ENCODE results near the gene MAP3K14.
"Not testable (repeated sequence)": the region's sequence is repeated elsewhere in the genome, so short reads cannot be mapped to it uniquely, and the experiment has no call there.

Gene MAP3K14

GRCh38 chr17:45345246-45345553 is 28.4 kb upstream of the MAP3K14 start:
- no peak for DNase-seq (ENCODE audit: extremely low read depth, low read depth)
- no peak for TF ChIP-seq CTCF (IDR thresholded peaks at IDR 0.05; ENCODE audit: low read depth, low read length)

- not testable (repeated sequence) for DNase-seq (ENCODE audit: extremely low read depth, low read depth)
Observed at GRCh38 chr17:45343967-45344664, 27.3 kb upstream of the MAP3K14 start.

- TF ChIP-seq CTCF (IDR thresholded peaks at IDR 0.05; ENCODE audit: low read depth, low read length): no peak
- DNase-seq (ENCODE audit: extremely low read depth, low read depth): no peak
Observed at GRCh38 chr17:45342871-45343526, 26.2 kb upstream of the MAP3K14 start.

- TF ChIP-seq CTCF (IDR thresholded peaks at IDR 0.05; ENCODE audit: low read depth, low read length): no peak
- DNase-seq (ENCODE audit: extremely low read depth, low read depth): no peak
Observed at GRCh38 chr17:45342306-45342705, 25.5 kb upstream of the MAP3K14 start.

- peak; percentile 85 for DNase-seq (ENCODE audit: extremely low read depth, low read depth)
- TF ChIP-seq CTCF (IDR thresholded peaks at IDR 0.05; ENCODE audit: low read depth, low read length): no peak
Observed at GRCh38 chr17:45341533-45342158, 24.8 kb upstream of the MAP3K14 start.

GRCh38 chr17:45339646-45340605 is 23.1 kb upstream of the MAP3K14 start:
- no peak for TF ChIP-seq CTCF (IDR thresholded peaks at IDR 0.05; ENCODE audit: low read depth, low read length)
- DNase-seq (ENCODE audit: extremely low read depth, low read depth): no peak

GRCh38 chr17:45338996-45339535 is 22.2 kb upstream of the MAP3K14 start:
- no peak for TF ChIP-seq CTCF (IDR thresholded peaks at IDR 0.05; ENCODE audit: low read depth, low read length)

More at GRCh38 chr17:45338996-45339535, 22.2 kb upstream of the MAP3K14 start:
- no peak for DNase-seq (ENCODE audit: extremely low read depth, low read depth)
